HG02610 (cell line): Measurements from ENCODE around the gene LTB4R.

Source experiments
- ATAC-seq: cut with Tn5 transposase; IDR thresholded peaks from one replicate; pipeline ENCODE4 v1.9.1; 2021; ENCODE audit warnings: mild to moderate bottlenecking, moderate library complexity; ENCODE audit not compliant: unreplicated experiment

LTB4R gene, protein sequence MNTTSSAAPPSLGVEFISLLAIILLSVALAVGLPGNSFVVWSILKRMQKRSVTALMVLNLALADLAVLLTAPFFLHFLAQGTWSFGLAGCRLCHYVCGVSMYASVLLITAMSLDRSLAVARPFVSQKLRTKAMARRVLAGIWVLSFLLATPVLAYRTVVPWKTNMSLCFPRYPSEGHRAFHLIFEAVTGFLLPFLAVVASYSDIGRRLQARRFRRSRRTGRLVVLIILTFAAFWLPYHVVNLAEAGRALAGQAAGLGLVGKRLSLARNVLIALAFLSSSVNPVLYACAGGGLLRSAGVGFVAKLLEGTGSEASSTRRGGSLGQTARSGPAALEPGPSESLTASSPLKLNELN

DNA sequence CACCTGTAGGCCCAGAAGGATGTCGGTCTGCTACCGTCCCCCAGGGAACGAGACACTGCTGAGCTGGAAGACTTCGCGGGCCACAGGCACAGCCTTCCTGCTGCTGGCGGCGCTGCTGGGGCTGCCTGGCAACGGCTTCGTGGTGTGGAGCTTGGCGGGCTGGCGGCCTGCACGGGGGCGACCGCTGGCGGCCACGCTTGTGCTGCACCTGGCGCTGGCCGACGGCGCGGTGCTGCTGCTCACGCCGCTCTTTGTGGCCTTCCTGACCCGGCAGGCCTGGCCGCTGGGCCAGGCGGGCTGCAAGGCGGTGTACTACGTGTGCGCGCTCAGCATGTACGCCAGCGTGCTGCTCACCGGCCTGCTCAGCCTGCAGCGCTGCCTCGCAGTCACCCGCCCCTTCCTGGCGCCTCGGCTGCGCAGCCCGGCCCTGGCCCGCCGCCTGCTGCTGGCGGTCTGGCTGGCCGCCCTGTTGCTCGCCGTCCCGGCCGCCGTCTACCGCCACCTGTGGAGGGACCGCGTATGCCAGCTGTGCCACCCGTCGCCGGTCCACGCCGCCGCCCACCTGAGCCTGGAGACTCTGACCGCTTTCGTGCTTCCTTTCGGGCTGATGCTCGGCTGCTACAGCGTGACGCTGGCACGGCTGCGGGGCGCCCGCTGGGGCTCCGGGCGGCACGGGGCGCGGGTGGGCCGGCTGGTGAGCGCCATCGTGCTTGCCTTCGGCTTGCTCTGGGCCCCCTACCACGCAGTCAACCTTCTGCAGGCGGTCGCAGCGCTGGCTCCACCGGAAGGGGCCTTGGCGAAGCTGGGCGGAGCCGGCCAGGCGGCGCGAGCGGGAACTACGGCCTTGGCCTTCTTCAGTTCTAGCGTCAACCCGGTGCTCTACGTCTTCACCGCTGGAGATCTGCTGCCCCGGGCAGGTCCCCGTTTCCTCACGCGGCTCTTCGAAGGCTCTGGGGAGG is at the start of gene LTB4R:
Gene LTB4R, plus strand, starts transcription at position 857 of the 959 bp plus-strand sequence. CDS start 4,150 bp downstream, outside the sequence.
- ATAC-seq: peak; percentile 34

DNA sequence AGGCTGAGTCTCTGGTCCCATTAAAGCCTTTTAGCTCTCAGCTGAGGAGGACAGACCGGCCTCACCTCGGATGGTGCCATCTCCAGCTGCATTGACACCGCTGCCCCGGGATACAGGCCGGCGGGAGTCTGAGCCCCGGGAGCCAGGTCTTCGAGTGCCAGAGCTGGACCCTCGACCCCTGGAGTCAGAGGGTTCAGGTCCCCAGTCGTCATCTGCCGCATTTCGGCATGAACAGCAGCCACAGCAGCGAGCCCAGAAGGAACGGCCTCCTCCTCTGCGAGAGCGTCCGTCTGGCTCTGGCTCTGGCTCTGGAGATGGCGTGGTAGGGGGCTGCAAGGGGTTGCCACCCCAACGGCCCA is 49.4 kb upstream of the LTB4R start:
- ATAC-seq: no peak

DNA sequence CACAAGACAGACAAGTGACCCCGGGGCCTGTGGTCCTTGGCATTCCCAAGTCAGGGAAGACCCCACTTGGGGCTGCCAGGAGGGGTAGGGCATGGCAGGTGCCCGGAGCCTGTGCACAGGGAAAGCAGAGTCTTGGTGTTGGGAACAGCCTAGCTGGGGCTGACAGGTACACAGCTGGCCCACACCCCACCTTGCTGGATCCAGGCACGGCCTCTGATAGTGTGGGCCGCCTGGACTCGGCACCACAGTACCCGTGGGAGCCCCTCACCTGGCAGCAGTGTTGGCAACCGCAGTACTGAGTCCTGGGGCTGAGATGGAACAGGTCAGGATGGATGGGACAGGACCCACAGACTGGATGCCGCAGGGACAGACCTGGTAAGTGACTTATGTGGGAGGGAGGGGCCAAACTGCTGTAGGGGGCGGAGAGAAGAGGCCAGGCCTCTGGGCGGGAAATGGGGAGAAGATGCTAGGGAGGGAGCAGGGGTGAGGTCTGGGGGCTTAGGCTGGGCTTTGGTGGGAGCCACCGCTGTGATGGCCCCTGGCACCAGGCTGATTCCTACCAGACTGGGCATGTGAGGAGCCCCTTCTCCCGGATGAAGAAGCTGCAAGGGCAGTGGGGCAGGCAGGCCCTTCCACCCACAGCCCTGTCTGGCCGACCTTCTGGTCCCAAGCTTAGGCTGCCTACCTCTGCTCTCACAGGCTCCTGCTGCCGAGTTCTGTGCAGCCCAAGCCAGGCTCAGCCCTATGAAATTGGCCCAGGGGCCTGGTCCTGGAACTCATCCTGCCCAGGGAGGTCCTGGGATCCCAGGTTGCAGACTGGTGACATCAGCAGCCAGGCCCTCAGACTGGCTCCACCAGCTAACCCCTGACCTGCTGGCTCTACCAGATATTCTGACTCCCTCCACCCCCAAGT is 48.2 kb upstream of the LTB4R start, which contains the start of gene TGM1:
Gene TGM1, minus strand, starts transcription at position 357 of the 913 bp plus-strand sequence. CDS start 825 bp downstream, outside the sequence.
- ATAC-seq: no peak

DNA sequence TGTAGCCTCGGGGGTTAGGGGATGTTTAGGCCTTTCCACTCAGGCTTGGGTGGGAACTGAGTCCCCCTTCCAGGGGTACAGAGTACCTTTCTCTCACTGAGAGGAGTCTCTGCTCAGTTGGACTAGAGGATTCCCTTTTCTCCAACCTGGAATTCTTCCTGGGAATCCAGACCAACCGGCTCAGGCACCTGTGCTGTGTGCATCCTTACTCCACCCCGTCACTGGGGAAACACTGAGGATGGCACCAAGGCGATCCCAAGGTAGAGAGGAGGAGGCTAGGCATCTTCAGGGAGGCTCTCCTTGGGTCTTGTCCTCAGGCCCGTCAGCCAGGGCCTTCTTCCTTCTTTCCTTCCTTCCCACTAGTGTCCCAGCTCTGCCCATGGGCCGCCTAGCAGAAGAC is 47.5 kb upstream of the LTB4R start:
- ATAC-seq: no peak

DNA sequence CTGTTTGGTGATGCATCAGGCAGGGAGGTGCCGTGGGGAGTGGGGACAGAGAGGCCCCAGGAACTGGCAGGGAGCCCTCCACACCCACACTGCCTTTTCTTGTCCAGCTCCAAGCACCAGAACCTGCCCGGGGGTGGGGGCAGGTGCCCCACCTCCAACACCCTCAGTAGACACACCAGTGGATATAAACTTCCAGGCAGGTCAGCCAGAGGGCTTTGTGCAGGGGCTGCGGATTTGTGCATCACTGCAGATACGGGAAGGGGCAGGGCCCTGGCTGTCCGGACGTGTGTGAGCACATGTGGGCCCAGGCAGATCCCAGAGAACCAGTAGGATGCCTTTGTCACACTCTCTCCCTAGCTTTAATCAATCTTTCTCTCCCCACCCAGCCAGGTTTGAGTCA is 47.0 kb upstream of the LTB4R start:
- ATAC-seq: no peak

DNA sequence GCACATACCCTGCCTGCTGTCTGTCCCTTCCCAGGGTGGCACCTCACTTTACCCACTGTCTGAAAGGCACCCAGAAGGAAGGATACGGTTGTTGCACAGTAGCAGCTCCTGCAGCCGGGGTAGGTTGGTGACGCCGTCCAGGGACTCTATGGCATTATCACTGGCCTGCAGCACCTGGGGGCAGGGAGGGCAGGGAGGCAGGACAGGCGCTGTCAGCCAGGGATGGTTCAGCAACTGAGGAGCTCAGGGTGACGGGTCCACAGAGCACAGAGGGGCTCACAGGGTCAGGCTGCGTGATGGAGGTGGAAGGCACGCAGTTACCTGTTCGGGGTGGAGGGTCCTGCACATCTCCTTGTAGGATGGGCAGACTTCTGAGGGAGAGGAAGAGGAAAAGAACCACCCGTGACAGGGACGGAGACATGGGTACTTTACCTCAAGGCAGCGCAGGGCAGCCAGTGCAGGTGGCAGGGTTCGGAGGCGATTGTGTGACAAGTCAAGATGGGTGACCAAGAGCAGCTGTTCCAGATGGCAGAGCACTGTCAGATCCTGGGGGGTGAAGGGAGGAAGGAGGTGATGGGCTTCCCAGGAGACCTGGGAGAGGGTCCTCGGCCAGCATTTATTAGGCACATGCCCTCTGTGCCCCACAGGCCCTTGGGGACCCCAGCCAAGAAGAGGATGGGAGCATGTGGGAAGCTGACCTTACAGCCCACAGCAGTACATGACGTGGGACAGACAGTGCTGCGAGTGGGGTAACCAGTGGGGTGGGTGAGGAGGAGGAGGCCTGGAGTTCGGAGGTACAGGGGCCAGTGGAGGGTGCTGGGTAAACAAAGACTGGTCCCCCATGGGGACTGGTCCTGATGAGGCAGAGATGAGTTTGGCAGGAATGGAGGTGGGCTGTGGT is 44.7 kb upstream of the LTB4R start:
- ATAC-seq: no peak

DNA sequence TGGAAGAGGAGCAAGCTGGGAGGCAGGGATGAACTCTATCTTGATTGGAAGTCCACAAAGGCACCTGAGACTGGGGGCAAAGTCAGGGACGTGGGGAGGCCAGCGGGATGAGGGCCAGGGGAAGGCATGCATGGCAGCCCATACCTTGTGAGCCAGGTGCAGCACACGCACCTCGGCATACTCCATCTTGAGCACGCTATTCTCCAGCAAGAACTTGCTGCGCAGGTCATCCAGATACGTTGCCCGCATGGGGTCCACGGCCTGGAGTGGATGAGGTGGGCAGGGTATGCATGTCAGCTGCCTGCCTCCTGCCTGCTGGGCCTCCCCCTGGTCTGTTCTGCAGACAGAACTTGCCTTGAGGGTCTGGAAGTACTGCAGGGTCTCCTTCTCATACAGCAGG is 43.8 kb upstream of the LTB4R start:
- no peak for ATAC-seq

DNA sequence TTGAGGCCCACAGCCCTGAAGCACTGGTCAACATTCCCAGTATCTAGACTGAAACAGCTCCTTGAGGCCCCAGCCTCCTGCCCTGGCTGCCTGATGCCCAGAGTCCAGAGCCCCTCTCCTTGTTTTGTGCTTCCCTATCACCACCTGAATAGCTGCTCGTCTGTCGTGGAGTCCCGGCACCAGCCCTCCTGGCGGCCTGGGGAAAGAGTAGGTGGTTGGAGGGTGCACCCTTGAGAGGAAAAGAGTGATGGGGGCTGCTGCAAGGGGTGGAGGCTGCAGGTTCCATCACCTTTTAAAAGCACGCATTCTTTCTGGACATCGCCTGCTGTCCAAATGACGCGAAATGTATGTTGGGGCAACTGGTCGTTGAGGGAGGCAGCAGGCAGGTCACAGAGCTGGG is 43.1 kb upstream of the LTB4R start:
- no peak for ATAC-seq

DNA sequence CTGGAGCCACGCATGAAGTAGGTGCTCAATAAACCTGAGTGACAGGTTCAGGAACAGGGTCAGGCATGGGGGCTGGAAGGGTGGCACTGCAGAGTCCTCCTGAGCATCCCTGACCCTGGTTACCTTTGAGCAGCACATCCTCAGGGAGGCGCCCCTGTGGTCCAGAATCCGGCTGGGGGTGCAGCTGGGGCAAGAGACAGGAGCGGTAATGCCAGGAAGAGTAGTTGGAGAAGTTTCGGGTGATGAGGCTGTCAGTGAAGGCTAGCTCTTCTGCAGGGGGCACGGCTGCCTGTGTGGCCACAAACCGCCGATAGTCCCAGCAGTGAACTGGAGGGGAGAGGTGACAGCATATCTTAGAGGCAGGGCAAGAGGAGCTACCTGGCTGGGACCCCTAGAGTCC is 41.9 kb upstream of the LTB4R start:
- ATAC-seq: no peak

DNA sequence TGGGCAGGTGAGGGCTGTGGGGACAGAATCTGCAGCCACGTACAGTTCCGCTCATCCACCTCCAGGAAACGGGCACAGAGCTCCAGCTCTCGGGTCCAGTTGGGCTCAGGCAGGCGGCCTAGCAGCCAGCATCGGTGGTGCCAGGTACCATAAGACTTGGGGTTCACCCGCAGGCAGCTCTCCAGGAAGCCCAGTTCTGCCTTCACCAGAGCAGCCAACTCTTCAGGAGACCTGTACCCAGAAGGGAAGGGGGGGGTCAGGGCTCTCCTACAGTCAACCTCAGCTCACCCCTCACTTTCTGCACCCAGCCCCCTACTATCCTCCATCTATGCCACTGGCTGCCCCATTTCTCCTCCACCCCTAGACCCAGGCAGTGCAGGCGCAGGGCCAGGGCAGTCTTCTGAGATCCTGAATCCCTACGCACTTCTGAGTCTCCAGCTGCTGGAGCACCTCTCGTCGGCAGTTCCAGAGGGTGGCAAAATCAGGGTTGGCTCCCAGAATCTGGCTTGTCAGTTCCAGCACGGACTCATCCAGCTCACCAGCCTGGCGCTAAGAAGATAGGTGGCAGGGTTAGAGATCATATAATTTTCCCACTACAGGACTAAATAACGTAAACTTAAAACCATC is 41.3 kb upstream of the LTB4R start:
- no peak for ATAC-seq

DNA sequence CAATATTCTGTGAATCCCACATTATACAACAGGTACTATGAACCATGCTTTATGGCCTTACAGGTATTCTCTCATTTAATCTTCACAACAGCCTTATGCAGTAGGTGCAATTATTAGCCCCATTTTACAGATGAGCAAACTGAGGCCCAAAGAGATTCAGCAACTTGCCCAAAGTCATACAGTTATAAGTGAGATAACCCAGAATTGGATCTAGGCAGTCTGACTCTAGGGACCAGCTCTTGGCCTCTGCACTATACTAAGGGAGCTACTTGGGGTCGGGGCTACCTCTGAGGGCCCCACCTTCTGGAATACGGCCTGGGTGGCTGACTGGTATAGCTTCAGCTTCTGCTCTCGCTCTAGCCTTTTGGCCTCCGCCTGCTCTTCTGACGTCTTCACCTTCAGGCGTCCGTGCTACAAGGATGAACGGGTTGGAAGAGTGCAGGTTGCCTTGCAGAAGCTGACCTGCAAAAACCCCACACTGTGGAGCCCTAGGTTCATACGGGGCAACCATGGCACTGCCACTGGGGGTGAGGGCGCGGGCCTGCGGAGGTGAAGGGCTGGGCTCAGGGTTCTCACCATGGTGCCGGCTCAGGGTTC is 40.7 kb upstream of the LTB4R start:
- ATAC-seq: no peak

DNA sequence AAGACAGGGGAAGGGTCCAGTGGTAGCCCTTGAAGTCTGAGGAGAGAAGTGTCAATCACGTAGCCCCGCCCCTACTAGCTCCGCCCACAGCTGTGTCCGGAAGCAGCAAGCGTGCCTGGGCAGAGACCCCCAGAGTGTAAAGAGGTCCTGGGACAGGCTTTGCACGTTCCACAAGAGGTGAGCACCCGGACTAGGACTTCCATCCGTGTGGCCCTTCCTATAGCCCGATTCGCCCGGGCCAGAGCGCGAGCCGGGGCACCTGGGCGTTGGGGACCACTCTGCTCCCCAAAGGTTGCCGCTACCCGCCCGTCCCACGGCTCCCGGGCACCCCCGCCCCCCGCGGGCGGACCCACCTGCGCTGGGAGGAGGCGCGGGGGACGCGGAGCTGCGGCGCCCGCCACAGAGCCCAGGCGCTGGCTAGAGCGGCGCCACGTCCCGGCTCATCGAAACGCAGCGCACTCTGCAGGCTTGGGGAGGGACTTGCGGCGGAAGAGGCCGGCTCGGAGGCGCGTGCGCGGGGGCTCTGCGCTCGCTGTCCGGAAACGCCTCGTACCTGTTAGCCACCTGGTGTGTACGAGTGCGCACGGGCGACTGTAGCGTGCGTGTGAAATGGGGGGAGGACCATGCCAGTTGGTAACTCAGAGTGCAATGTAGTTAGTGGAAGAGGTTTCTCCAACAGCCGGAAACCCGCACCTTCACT is 40.0 kb upstream of the LTB4R start, which contains the start of gene RABGGTA:
Gene RABGGTA, minus strand, starts transcription at position 464 of the 700 bp plus-strand sequence. CDS start 482 bp downstream, outside the sequence.
- peak; percentile 86 for ATAC-seq

DNA sequence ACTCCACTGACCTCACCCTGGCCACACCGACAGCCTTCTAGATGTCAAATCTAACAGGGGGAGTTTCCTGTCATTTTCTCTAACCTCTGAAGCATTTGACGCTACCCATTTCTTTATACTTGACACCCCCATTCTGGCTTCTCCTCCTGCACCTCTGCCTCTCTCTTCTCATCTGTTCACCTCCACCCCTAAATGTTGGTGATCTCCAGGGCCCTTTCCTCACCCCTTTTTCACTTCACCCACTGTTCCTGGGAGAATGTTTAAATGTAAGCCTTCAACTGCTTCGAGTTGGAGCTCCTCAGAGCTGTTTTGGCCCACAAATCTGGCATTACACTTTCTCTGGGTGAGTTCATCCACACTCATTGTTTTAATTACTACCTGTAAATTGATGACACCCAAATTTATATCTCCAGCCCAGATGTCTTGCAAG is 39.5 kb upstream of the LTB4R start:
- ATAC-seq: no peak

DNA sequence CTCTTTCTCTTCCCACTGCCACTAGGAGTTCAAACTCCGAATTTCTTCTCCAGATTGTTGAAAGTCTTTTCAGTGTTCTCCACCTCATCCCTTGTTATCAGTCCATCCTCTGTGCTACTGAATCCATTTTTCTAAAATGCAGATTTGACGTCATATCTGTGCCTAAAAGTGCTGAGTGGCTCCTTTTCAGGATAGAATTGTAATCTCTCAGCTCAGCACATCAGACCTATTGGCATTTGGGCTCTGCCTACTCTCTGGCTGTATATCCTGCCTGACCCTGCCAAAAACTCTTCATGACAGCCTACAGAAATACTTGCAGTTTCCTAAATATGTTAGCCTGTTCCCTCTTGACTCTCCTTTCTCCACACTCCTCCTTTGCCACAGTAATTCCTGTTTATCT is 38.8 kb upstream of the LTB4R start:
- ATAC-seq: no peak

DNA sequence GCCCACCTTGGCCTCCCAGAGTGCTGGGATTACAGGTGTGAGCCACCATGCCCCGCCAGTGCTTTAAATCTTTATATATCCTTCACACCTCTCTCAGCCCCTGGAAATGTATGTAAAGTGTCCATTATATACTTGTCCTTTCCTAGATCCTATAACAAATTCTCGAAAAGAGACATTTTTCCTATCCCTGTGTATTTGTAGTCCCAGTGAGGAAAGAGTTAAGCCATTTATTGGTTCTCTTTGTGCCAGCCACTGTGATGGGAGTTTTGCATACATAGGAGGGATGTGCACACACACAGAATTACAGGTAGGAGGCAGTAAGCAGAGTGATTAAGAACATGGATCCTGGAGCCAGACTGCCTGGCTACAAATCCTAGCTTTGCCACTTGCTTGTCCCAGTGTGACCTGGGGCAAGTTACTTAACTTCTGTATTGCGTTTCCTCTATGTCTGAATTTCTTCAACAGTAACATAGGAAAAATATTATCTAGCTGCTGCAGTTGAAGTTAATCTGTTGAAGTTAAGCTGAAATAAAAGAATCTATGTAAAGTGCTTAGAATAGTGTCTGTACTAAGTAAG is 37.8 kb upstream of the LTB4R start:
- ATAC-seq: no peak

DNA sequence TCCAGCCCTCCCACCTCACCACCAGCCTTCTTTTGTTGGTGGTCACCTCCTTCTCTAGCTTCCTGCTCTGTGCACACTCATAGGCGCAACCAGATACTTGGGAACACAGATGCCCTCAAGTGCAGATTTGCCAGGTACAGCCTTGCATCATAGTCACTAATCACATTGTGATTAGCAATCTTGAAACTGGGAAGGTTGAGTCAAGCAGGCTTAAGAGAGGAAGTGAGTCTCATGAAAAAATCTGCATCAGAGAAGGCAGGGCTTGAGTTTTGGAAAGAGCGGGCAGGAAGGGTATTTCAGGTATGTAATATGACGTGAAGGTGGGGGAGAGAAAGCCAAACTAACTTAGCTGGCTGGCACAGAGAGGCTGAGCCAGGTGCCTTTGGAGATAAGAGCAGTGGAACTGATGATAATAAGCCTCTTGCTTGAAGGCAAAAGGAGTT is 37.2 kb upstream of the LTB4R start:
- ATAC-seq: peak; percentile 60

DNA sequence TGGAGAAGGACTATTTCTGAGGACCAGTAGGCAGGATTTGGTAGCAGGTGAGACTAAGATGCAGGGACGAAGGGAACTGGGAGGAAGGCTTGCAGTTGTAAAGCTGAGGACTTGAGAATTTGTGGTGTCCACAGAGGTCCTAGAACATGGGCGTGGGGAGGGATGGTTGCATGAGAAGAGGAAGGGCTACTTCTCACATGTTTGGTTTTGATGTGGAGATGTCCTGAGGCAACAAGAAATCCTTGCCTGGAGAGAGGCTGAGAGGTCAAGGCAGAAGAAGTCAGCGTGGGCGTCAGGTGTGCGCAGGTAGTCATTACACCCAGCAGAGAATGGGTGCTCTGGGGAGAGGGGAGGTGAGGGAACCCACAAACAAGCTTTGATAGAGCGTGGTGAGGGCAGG is 34.2 kb upstream of the LTB4R start:
- ATAC-seq: no peak
